Measurements from ENCODE around the gene PHLDA3.

DNA sequence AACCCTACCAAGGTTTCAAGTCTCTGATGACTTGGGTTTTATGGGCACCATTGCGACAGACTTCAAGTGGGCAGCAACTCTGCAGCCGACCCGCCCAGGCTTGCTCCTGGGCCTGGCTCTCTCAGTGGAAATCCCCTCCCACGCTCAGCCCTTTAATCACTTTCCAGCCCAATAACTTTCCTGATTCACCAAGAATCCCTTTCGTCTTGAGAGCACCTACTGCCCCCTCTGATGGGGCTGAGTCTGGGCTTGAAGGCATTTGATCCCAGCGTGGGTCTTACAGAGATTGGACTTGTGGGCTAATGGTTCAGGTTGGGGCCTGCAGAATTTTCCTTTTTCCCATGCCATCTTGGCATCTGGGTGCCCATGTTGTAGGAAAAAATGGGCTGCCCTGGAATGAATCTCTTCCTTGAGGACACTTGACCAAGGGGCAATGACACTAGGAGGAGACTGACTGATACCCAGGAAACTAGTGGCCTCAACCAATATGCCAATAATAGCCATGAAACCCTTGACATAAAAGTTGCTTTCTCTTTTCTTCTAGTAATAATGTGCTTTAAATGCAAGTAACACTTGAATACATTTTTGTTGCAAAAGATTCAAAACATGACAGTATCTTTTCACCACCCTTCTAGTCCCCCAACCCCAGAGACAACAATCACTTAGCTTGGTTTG is 7.8 kb upstream of the PHLDA3 start:
- TF ChIP-seq, protein P1, sequence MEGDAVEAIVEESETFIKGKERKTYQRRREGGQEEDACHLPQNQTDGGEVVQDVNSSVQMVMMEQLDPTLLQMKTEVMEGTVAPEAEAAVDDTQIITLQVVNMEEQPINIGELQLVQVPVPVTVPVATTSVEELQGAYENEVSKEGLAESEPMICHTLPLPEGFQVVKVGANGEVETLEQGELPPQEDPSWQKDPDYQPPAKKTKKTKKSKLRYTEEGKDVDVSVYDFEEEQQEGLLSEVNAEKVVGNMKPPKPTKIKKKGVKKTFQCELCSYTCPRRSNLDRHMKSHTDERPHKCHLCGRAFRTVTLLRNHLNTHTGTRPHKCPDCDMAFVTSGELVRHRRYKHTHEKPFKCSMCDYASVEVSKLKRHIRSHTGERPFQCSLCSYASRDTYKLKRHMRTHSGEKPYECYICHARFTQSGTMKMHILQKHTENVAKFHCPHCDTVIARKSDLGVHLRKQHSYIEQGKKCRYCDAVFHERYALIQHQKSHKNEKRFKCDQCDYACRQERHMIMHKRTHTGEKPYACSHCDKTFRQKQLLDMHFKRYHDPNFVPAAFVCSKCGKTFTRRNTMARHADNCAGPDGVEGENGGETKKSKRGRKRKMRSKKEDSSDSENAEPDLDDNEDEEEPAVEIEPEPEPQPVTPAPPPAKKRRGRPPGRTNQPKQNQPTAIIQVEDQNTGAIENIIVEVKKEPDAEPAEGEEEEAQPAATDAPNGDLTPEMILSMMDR (IDR thresholded peaks at IDR 0.05 in 4 of 5, conservative IDR thresholded peaks at IDR 0.05 in 1 of 5): no peak
- TF ChIP-seq POLR2A (IDR thresholded peaks at IDR 0.05): no peak
